Measurements from ENCODE around the gene EIF3A.
"Not testable (repeated sequence)": the region's sequence is repeated elsewhere in the genome, so short reads cannot be mapped to it uniquely, and the experiment has no call there.

Gene EIF3A

GRCh38 chr10:119080521-119081259, at the start of gene EIF3A:
Gene EIF3A (minus strand): TSS chr10:119080817. CDS start chr10:119080676, 141 bp downstream.
- DNase-seq (ENCODE audit: low read depth in 2 of 2, low spot score in 1 of 2): peak; percentile 72 to 80

- DNase-seq (ENCODE audit: low read depth in 2 of 2, low spot score in 1 of 2): no peak
Measured at GRCh38 chr10:119129721-119130120, 49.1 kb upstream of the EIF3A start.

GRCh38 chr10:119125942-119126341, 45.3 kb upstream of the EIF3A start:
- no peak for DNase-seq (ENCODE audit: low read depth in 2 of 2, low spot score in 1 of 2)

- DNase-seq (ENCODE audit: low read depth in 2 of 2, low spot score in 1 of 2): no peak
Measured at GRCh38 chr10:119120875-119121274, 40.3 kb upstream of the EIF3A start.

- no peak for DNase-seq (ENCODE audit: low read depth in 2 of 2, low spot score in 1 of 2)
Measured at GRCh38 chr10:119120413-119120867, 39.8 kb upstream of the EIF3A start.

GRCh38 chr10:119119400-119119799, 38.8 kb upstream of the EIF3A start:
- no peak for DNase-seq (ENCODE audit: low read depth in 2 of 2, low spot score in 1 of 2)

GRCh38 chr10:119118231-119118630, 37.6 kb upstream of the EIF3A start:
- DNase-seq (ENCODE audit: low read depth in 2 of 2, low spot score in 1 of 2): no peak

GRCh38 chr10:119116326-119116951, 35.8 kb upstream of the EIF3A start:
- no peak for DNase-seq (ENCODE audit: low read depth in 2 of 2, low spot score in 1 of 2)

- no peak for DNase-seq (ENCODE audit: low read depth in 2 of 2, low spot score in 1 of 2)
Measured at GRCh38 chr10:119115926-119116325, 35.3 kb upstream of the EIF3A start.

GRCh38 chr10:119113751-119114732, 33.4 kb upstream of the EIF3A start:
- DNase-seq (ENCODE audit: low read depth in 2 of 2, low spot score in 1 of 2): no peak

- no peak for DNase-seq (ENCODE audit: low read depth in 2 of 2, low spot score in 1 of 2)
Measured at GRCh38 chr10:119112056-119112455, 31.4 kb upstream of the EIF3A start.

GRCh38 chr10:119107771-119108170, 27.2 kb upstream of the EIF3A start:
- not testable (repeated sequence) for DNase-seq (ENCODE audit: low read depth in 2 of 2, low spot score in 1 of 2)

- not testable (repeated sequence) for DNase-seq (ENCODE audit: low read depth in 2 of 2, low spot score in 1 of 2)
Measured at GRCh38 chr10:119107106-119107505, 26.5 kb upstream of the EIF3A start.

GRCh38 chr10:119105899-119106298, 25.3 kb upstream of the EIF3A start:
- not testable (repeated sequence) for DNase-seq (ENCODE audit: low read depth in 2 of 2, low spot score in 1 of 2)

- DNase-seq (ENCODE audit: low read depth in 2 of 2, low spot score in 1 of 2): no peak
Measured at GRCh38 chr10:119105155-119105554, 24.5 kb upstream of the EIF3A start.

- DNase-seq (ENCODE audit: low read depth in 2 of 2, low spot score in 1 of 2): no peak
Measured at GRCh38 chr10:119104654-119105015, 24.0 kb upstream of the EIF3A start.

GRCh38 chr10:119103903-119104653, 23.5 kb upstream of the EIF3A start, which contains the start of gene DENND10:
Gene DENND10 (plus strand): TSS chr10:119104113. CDS start chr10:119104143, 30 bp downstream.
- DNase-seq (ENCODE audit: low read depth in 2 of 2, low spot score in 1 of 2): peak; percentile 54 to 60

- DNase-seq (ENCODE audit: low read depth in 2 of 2, low spot score in 1 of 2): no peak
Measured at GRCh38 chr10:119103241-119103902, 22.8 kb upstream of the EIF3A start.

- DNase-seq (ENCODE audit: low read depth in 2 of 2, low spot score in 1 of 2): no peak
Measured at GRCh38 chr10:119101366-119102098, 20.9 kb upstream of the EIF3A start.
